GM18873 (cell line): ENCODE data around the gene KATNBL1.
"Not testable (repeated sequence)": the region's sequence is repeated elsewhere in the genome, so short reads cannot be mapped to it uniquely, and the experiment has no call there.

Experiments
- ATAC-seq: cut with Tn5 transposase; IDR thresholded peaks from one replicate; pipeline ENCODE4 v1.9.1; 2021; ENCODE audit warnings: mild to moderate bottlenecking, moderate library complexity, moderate number of reproducible peaks; ENCODE audit not compliant: unreplicated experiment, low FRiP score

Gene KATNBL1

GRCh38 chr15:34203936-34204335 lies 6.0 kb downstream of the KATNBL1 start:
- no peak for ATAC-seq

GRCh38 chr15:34203305-34203704 lies 6.6 kb downstream of the KATNBL1 start:
- ATAC-seq, result no peak

- ATAC-seq, result not testable (repeated sequence)
Measured at GRCh38 chr15:34193272-34193671, 16.6 kb downstream of the KATNBL1 start.

GRCh38 chr15:34188711-34189110 lies 21.2 kb downstream of the KATNBL1 start:
- no peak for ATAC-seq

GRCh38 chr15:34185666-34186065 lies 24.2 kb downstream of the KATNBL1 start:
- ATAC-seq, result no peak

- no peak for ATAC-seq
Measured at GRCh38 chr15:34182942-34183341, 27.0 kb downstream of the KATNBL1 start.

- ATAC-seq, result no peak
Measured at GRCh38 chr15:34179234-34179633, 30.7 kb downstream of the KATNBL1 start.

GRCh38 chr15:34165987-34166573 lies 43.8 kb downstream of the KATNBL1 start:
- not testable (repeated sequence) for ATAC-seq

GRCh38 chr15:34161329-34161963 lies 48.5 kb downstream of the KATNBL1 start:
- ATAC-seq, result no peak

- ATAC-seq, result no peak
Measured at GRCh38 chr15:34160735-34161134, 49.2 kb downstream of the KATNBL1 start.

- no peak for ATAC-seq
Measured at GRCh38 chr15:34158355-34158754, 51.5 kb downstream of the KATNBL1 start.

- no peak for ATAC-seq
Measured at GRCh38 chr15:34155859-34156258, 54.0 kb downstream of the KATNBL1 start.

- no peak for ATAC-seq
Measured at GRCh38 chr15:34154725-34155204, 55.1 kb downstream of the KATNBL1 start.

GRCh38 chr15:34147371-34148140 lies 62.3 kb downstream of the KATNBL1 start:
- ATAC-seq, result no peak

- ATAC-seq, result no peak
Measured at GRCh38 chr15:34133511-34133910, 76.4 kb downstream of the KATNBL1 start.

GRCh38 chr15:34132881-34133280 lies 77.0 kb downstream of the KATNBL1 start:
- ATAC-seq, result no peak

- ATAC-seq, result no peak
Measured at GRCh38 chr15:34128898-34129297, 81.0 kb downstream of the KATNBL1 start.

- no peak for ATAC-seq
Measured at GRCh38 chr15:34126522-34126921, 83.4 kb downstream of the KATNBL1 start.

- no peak for ATAC-seq
Measured at GRCh38 chr15:34125945-34126344, 84.0 kb downstream of the KATNBL1 start.

GRCh38 chr15:34124651-34125050 lies 85.2 kb downstream of the KATNBL1 start:
- no peak for ATAC-seq

GRCh38 chr15:34122771-34123183 lies 87.1 kb downstream of the KATNBL1 start:
- ATAC-seq, result no peak
